GM12878 (cell line): ENCODE measurements around the gene UBA7. TPM values are rescaled to one million over a fixed set of nuclear protein-coding genes. Genes with fewer than 3 reads are reported as not detected.

Source experiments
- CBFB ChIP-seq: IDR thresholded peaks from 2 replicates; pipeline ENCODE4 v1.6.1; 2016; ENCODE audit warnings: antibody characterized with exemption, low read depth
- CBX3 ChIP-seq: fragments of 200-600 bp; sonication (generic); IDR thresholded peaks from 2 replicates; pipeline ENCODE4 v1.6.1; 2016; ENCODE audit warnings: low read depth, borderline replicate concordance
- CREB1 ChIP-seq: IDR thresholded peaks from 2 replicates; pipeline ENCODE4 v1.6.1; 2012; ENCODE audit warnings: low read depth, mild to moderate bottlenecking, inconsistent platforms
- E2F4 ChIP-seq: IDR thresholded peaks from 2 replicates; pipeline ENCODE4 v1.6.1; 2012; ENCODE audit warnings: low read depth, low read length, improper control_type of control experiment
- EED ChIP-seq: sonication (generic); IDR thresholded peaks from 2 replicates; pipeline ENCODE4 v1.6.1; 2016; ENCODE audit warnings: antibody characterized with exemption, low read depth
- ESRRA ChIP-seq: IDR thresholded peaks from 2 replicates; pipeline ENCODE4 v1.6.1; 2012; ENCODE audit warnings: mild to moderate bottlenecking, low read length, improper control_type of control experiment
- GABPA ChIP-seq: IDR thresholded peaks from 2 replicates; pipeline ENCODE4 v1.6.1; 2014; ENCODE audit warnings: antibody characterized with exemption, low read depth, mild to moderate bottlenecking, inconsistent platforms
- HDAC2 ChIP-seq: fragments of 200-600 bp; sonication (generic); IDR thresholded peaks from 2 replicates; pipeline ENCODE4 v1.6.1; 2017
- HDAC6 ChIP-seq: fragments of 200-600 bp; sonication (generic); IDR thresholded peaks from one replicate; pipeline ENCODE4 v1.8.0; 2017; ENCODE audit warnings: antibody characterized with exemption; ENCODE audit not compliant: unreplicated experiment
- HDGF ChIP-seq: fragments of 450-650 bp; IDR thresholded peaks from 2 replicates; pipeline ENCODE4 v1.6.1; 2016; ENCODE audit warnings: antibody characterized with exemption
- HSF1 ChIP-seq: fragments of 150-350 bp; IDR thresholded peaks from 2 replicates; pipeline ENCODE4 v1.6.1; 2014; ENCODE audit warnings: mild to moderate bottlenecking, low read depth, low read length
- IKZF1 ChIP-seq: fragments of 450-650 bp; conservative IDR thresholded peaks from 2 replicates; pipeline ENCODE4 v1.6.1; 2017; ENCODE audit warnings: antibody characterized with exemption, mild to moderate bottlenecking
- IKZF2 ChIP-seq, 2 experiments: fragments of 450-650 bp; IDR thresholded peaks; 2 replicates each; pipeline ENCODE4 v1.6.1; 2017; ENCODE audit warnings: mild to moderate bottlenecking in 2 of 2, moderate library complexity in 2 of 2
- KDM1A ChIP-seq: fragments of 200-600 bp; sonication (generic); IDR thresholded peaks from 2 replicates; pipeline ENCODE4 v1.6.1; 2016; ENCODE audit warnings: borderline replicate concordance
- RELA ChIP-seq: fragments of 450-650 bp; IDR thresholded peaks from 2 replicates; pipeline ENCODE4 v1.8.0; 2014; ENCODE audit warnings: borderline replicate concordance; ENCODE audit not compliant: partially characterized antibody
- RUNX3 ChIP-seq: IDR thresholded peaks from 2 replicates; pipeline ENCODE4 v1.6.1; 2012; ENCODE audit warnings: low read length, inconsistent platforms
- SREBF1 ChIP-seq: IDR thresholded peaks from 2 replicates; pipeline ENCODE4 v1.6.1; 2012; ENCODE audit warnings: mild to moderate bottlenecking, low read length
- SUPT20H ChIP-seq: IDR thresholded peaks from 2 replicates; pipeline ENCODE4 v1.6.1; 2011; ENCODE audit warnings: low read depth, mild to moderate bottlenecking, low read length, moderate library complexity, borderline replicate concordance; ENCODE audit not compliant: control insufficient read depth
- TCF3 ChIP-seq: IDR thresholded peaks from 2 replicates; pipeline ENCODE4 v1.6.1; 2012; ENCODE audit warnings: low read depth, mild to moderate bottlenecking, low read length, borderline replicate concordance; ENCODE audit not compliant: insufficient read depth
- ZBED1 ChIP-seq: IDR thresholded peaks from 2 replicates; pipeline ENCODE4 v1.6.1; 2016; ENCODE audit warnings: borderline replicate concordance
- ZNF384 ChIP-seq: IDR thresholded peaks from 2 replicates; pipeline ENCODE4 v1.6.1; 2012; ENCODE audit warnings: low read depth, mild to moderate bottlenecking, low read length, improper control_type of control experiment, borderline replicate concordance
- ZSCAN29 ChIP-seq: fragments of 450-650 bp; IDR thresholded peaks from 2 replicates; pipeline ENCODE4 v1.6.1; 2017; ENCODE audit warnings: mild to moderate bottlenecking, moderate library complexity
- polyA plus RNA-seq, 11 experiments: library from polyadenylated mRNA; depleted of rRNA in 4 of 11; unstranded in 6 of 11; stranded (reverse) in 5 of 11; fragments of >200 nt; fragmentation: Nextera tagmentation in 4 of 11; fragmentation: Illumina TruSeq in 1 of 11; extraction: Ambion mirVana in 4 of 11; extraction: Trizol in 1 of 11; gene quantifications; 1 replicate in 1 of 11; 2 replicates in 10 of 11; pipeline versions ENCODE4 v1.2.1 to v1.2.3, GENCODE V29; 2011 to 2016; ENCODE audit warnings: inconsistent platforms in 2 of 11, missing spikeins in 2 of 11, low read depth in 1 of 11
- total RNA-seq, 4 experiments: library from RNA; depleted of rRNA in 3 of 4; stranded (reverse); fragments of >200 nt in 3 of 4; fragmentation: Illumina TruSeq in 1 of 4; extraction: Trizol in 1 of 4; gene quantifications; 2 replicates each; pipeline versions ENCODE4 v1.2.1 to v1.2.3, GENCODE V29; 2013 to 2021
- TF ChIP-seq, protein P1 (sequence below): fragments of 450-650 bp; IDR thresholded peaks from 2 replicates; pipeline ENCODE4 v1.6.1; 2014; ENCODE audit warnings: mild to moderate bottlenecking
- TF ChIP-seq, protein P2 (sequence below), 3 experiments: IDR thresholded peaks in 2 of 3; conservative IDR thresholded peaks in 1 of 3; 2 replicates each; pipeline ENCODE4 v1.5.1; 2011; ENCODE audit warnings: low read depth in 3 of 3, low read length in 3 of 3, mild to moderate bottlenecking in 3 of 3, control low read depth in 2 of 3, moderate library complexity in 2 of 3, inconsistent platforms in 1 of 3, mixed read lengths in 1 of 3; ENCODE audit not compliant: control insufficient read depth in 2 of 3, insufficient read depth in 1 of 3; ENCODE audit errors: extremely low read depth in 1 of 3
- TF ChIP-seq, protein P3 (sequence below): IDR thresholded peaks from 2 replicates; pipeline ENCODE4 v1.6.1; 2011; ENCODE audit warnings: mild to moderate bottlenecking, low read depth, low read length, moderate library complexity; ENCODE audit not compliant: insufficient replicate concordance

UBA7 gene
- total and polyA plus RNA-seq, 10 of the 15 experiments (the other 5 are each of a cell fraction or from before 2014, with no cell fraction given): 11.8 to 116 (median 46.7) TPM

DNA sequence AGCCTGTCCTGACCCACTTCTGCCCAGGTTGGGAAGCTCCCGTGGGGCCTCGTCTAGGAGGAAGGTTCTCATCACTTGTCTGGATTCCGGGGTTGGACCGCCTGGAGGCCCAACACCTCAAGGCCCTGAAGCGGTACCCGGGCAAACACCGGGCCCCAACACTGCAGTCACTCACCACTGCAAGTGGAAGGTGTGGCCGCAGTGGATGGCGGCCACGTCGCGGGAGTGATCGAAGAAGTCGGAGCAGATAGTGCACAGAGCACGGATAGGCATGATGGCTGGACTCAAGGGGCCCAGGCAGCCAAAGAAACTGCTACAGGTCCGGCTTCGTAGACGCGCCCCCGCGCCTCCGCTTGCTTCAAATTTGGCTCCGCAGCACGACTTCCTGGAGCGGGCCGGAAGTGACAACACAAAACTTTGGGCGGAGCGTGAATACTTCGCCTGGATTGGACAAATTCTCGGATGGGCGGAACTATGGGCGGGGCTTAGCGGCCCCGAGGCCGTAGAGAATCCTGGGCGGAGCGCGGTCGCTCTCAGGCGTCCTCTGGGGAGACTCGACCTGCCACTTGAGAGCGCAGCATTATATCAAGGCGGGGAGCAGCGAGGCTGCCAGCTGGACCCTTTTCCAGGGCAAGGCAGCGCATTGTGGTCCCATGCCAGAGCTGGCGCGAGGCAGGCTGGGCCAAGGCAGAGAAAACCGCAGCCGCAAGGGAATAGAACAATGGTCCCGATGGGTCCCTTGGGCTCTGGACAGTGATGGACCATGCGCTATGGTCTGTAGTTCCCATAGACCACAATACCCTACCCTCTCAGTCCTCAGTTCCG, 42.6 kb upstream of the UBA7 start, which contains the start of gene TRAIP (continued):
- TF ChIP-seq, protein P1, sequence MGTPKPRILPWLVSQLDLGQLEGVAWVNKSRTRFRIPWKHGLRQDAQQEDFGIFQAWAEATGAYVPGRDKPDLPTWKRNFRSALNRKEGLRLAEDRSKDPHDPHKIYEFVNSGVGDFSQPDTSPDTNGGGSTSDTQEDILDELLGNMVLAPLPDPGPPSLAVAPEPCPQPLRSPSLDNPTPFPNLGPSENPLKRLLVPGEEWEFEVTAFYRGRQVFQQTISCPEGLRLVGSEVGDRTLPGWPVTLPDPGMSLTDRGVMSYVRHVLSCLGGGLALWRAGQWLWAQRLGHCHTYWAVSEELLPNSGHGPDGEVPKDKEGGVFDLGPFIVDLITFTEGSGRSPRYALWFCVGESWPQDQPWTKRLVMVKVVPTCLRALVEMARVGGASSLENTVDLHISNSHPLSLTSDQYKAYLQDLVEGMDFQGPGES: no peak
- no peak for TF ChIP-seq CBX3
- no peak; the same call in 1 of the 2 replicates for TF ChIP-seq CBFB
- no peak for TF ChIP-seq ESRRA
- no peak for TF ChIP-seq HDAC6
- TF ChIP-seq ZBED1: no peak
- no peak for TF ChIP-seq HSF1
- TF ChIP-seq HDAC2: peak; percentile 96
- TF ChIP-seq GABPA: peak; percentile 98
- TF ChIP-seq ZSCAN29: no peak
- no peak for TF ChIP-seq SREBF1
- TF ChIP-seq IKZF2 (IDR thresholded peaks at IDR 0.05): no peak; a peak in 1 of 4 replicates
- TF ChIP-seq KDM1A: no peak
- TF ChIP-seq SUPT20H: no peak
- TF ChIP-seq, protein P2, sequence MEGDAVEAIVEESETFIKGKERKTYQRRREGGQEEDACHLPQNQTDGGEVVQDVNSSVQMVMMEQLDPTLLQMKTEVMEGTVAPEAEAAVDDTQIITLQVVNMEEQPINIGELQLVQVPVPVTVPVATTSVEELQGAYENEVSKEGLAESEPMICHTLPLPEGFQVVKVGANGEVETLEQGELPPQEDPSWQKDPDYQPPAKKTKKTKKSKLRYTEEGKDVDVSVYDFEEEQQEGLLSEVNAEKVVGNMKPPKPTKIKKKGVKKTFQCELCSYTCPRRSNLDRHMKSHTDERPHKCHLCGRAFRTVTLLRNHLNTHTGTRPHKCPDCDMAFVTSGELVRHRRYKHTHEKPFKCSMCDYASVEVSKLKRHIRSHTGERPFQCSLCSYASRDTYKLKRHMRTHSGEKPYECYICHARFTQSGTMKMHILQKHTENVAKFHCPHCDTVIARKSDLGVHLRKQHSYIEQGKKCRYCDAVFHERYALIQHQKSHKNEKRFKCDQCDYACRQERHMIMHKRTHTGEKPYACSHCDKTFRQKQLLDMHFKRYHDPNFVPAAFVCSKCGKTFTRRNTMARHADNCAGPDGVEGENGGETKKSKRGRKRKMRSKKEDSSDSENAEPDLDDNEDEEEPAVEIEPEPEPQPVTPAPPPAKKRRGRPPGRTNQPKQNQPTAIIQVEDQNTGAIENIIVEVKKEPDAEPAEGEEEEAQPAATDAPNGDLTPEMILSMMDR (IDR thresholded peaks at IDR 0.05 in 2 of 3, conservative IDR thresholded peaks at IDR 0.05 in 1 of 3; ENCODE audit: control insufficient read depth in 2 of 3, extremely low read depth in 1 of 3, insufficient read depth in 1 of 3, low read depth in 3 of 3, low read length in 3 of 3): peak in 1 of 3 experiments; percentile 17; a peak in 1 of 6 replicates
- TF ChIP-seq ZNF384: no peak
- TF ChIP-seq EED: no peak
- TF ChIP-seq IKZF1: peak; percentile 21
- TF ChIP-seq TCF3: no peak
- peak; percentile 97 for TF ChIP-seq E2F4
- TF ChIP-seq, protein P3, sequence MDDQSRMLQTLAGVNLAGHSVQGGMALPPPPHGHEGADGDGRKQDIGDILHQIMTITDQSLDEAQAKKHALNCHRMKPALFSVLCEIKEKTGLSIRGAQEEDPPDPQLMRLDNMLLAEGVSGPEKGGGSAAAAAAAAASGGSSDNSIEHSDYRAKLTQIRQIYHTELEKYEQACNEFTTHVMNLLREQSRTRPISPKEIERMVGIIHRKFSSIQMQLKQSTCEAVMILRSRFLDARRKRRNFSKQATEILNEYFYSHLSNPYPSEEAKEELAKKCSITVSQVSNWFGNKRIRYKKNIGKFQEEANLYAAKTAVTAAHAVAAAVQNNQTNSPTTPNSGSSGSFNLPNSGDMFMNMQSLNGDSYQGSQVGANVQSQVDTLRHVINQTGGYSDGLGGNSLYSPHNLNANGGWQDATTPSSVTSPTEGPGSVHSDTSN: no peak
- no peak for TF ChIP-seq HDGF
- peak; percentile 95 for TF ChIP-seq CREB1
- no peak for TF ChIP-seq RUNX3
- TF ChIP-seq RELA: peak; percentile 32
